Calu3 (cell line): ENCODE results near the gene ACO2. TPM values are rescaled to one million over a fixed set of nuclear protein-coding genes. Genes with fewer than 3 reads are reported as not detected.

Source experiments
- BruUV-seq: library from RNA; stranded (reverse); fragments of 400-500 nt; replicated peaks from 2 replicates; lab custom pipeline; 2021; lab: Mats Ljungman, UMichigan
- CTCF ChIA-PET: fragments of 300-600 bp; sonication (Branson Sonifier 250); formaldehyde crosslinking; loops from one replicate; lab custom pipeline; 2022; ENCODE audit warnings: antibody characterized with exemption; lab: Charles Lee
- DNase-seq: peaks from one replicate; pipeline ENCODE4 v3.0.0; 2022
- H3K27ac Mint-ChIP-seq: one replicate; pipeline ENCODE4 v1.8.0; 2022; ENCODE audit warnings: mixed read lengths; ENCODE audit not compliant: unreplicated experiment
- H3K27me3 Mint-ChIP-seq: one replicate; pipeline ENCODE4 v1.8.0; 2022; ENCODE audit warnings: mixed read lengths; ENCODE audit not compliant: unreplicated experiment
- H3K36me3 Mint-ChIP-seq: one replicate; pipeline ENCODE4 v1.8.0; 2022; ENCODE audit warnings: mild to moderate bottlenecking, moderate library complexity, mixed read lengths; ENCODE audit not compliant: insufficient read depth, unreplicated experiment
- H3K4me1 Mint-ChIP-seq: one replicate; pipeline ENCODE4 v1.8.0; 2022; ENCODE audit warnings: mild to moderate bottlenecking, low read depth, mixed read lengths; ENCODE audit not compliant: unreplicated experiment
- H3K4me3 Mint-ChIP-seq: one replicate; pipeline ENCODE4 v1.8.0; 2022; ENCODE audit warnings: mild to moderate bottlenecking, low read depth, moderate library complexity, mixed read lengths; ENCODE audit not compliant: unreplicated experiment
- H3K9me3 Mint-ChIP-seq: one replicate; pipeline ENCODE4 v1.8.0; 2022; ENCODE audit warnings: low read depth, mixed read lengths; ENCODE audit not compliant: unreplicated experiment
- intact Hi-C: fragments of 100-400 bp; cut with micrococcal nuclease; formaldehyde crosslinking; loops from one replicate; pipeline ENCODE4 v1.10.0; 2022; ENCODE audit not compliant: unreplicated experiment
- total RNA-seq: library from RNA; stranded (reverse); gene quantifications from 2 replicates; pipeline ENCODE4 v1.2.3, GENCODE V29; 2022
- TF ChIP-seq, protein P1 (sequence below): fragments of 200-600 bp; IDR thresholded peaks from one replicate; pipeline ENCODE4 v1.8.0; 2022; ENCODE audit warnings: antibody characterized with exemption; ENCODE audit not compliant: unreplicated experiment

Gene ACO2
- total RNA-seq, 1 experiment from 2014 or later, result 94.0 TPM

GRCh38 chr22:41548830-41549211 lies 79.9 kb downstream of the ACO2 start:
- intact Hi-C loops, result no loop called here
- CTCF ChIA-PET, result no interaction called here
- no peak overlapping the region for H3K27ac Mint-ChIP-seq
- peaks cover 14% of the 10 kb centered on the region for H3K4me1 Mint-ChIP-seq
- DNase-seq, result no peak
- TF ChIP-seq, protein P1, sequence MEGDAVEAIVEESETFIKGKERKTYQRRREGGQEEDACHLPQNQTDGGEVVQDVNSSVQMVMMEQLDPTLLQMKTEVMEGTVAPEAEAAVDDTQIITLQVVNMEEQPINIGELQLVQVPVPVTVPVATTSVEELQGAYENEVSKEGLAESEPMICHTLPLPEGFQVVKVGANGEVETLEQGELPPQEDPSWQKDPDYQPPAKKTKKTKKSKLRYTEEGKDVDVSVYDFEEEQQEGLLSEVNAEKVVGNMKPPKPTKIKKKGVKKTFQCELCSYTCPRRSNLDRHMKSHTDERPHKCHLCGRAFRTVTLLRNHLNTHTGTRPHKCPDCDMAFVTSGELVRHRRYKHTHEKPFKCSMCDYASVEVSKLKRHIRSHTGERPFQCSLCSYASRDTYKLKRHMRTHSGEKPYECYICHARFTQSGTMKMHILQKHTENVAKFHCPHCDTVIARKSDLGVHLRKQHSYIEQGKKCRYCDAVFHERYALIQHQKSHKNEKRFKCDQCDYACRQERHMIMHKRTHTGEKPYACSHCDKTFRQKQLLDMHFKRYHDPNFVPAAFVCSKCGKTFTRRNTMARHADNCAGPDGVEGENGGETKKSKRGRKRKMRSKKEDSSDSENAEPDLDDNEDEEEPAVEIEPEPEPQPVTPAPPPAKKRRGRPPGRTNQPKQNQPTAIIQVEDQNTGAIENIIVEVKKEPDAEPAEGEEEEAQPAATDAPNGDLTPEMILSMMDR, result no peak
- peaks cover 26% of the 10 kb centered on the region for H3K27me3 Mint-ChIP-seq
- no peaks in the 10 kb centered on the region for H3K9me3 Mint-ChIP-seq
- peaks cover 10% of the 10 kb centered on the region for H3K36me3 Mint-ChIP-seq
- BruUV-seq, result no TSS peak
- H3K4me3 Mint-ChIP-seq, result no peak overlapping the region

- H3K9me3 Mint-ChIP-seq, result no peaks in the 10 kb centered on the region
- no peak for DNase-seq
- CTCF ChIA-PET, result interaction anchor here (0.6 kb wide), 1 partner anchor 87 kb away, joined by 3 read pairs; no protein-coding TSS in a partner anchor
- peaks cover 8% of the 10 kb centered on the region for H3K4me1 Mint-ChIP-seq
- TF ChIP-seq, protein P1, result no peak
- intact Hi-C loops, result loop anchor here (5.0 kb wide), 1 partner anchor 46 kb away; no protein-coding TSS in a partner anchor
- H3K4me3 Mint-ChIP-seq, result no peak overlapping the region
- peaks cover 42% of the 10 kb centered on the region for H3K27me3 Mint-ChIP-seq
- no peaks in the 10 kb centered on the region for H3K36me3 Mint-ChIP-seq
- H3K27ac Mint-ChIP-seq, result no peak overlapping the region
- BruUV-seq, result no TSS peak
These were observed 82.1 kb downstream of the ACO2 start for GRCh38 chr22:41550952-41551491.

DNA sequence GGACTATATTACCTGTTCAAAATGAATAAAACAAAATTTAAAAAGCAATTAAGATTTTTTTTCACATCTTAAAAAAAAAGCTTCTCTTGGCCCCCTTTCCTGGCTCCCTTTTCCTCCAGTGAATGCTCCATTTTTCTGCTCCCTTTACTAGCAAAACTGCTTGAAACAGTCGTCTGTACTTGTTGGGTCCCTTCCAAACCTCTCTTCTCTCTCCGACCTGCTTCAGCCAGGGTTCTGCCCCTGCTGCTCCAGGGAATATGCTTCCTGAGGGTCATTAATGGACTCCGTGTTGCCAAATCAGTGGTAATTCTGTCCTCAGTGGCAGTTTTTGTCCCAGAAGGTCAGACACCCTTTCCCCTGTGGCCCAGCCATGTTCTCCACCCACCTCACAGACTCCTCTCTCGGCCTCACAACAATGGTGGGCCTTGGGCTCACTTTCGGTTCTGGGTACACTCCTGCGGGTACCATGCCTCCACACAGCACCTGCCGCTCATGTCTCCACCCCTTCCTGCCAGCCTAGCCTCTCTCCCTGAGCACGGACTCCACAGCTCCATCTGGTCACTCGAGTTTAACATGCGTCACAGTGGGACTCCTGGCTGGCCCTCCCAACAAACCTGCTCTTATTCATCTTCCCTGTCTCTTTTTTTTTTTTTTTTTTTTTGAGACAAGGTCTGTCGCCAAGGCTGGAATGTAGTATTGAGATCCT lies 83.1 kb downstream of the ACO2 start:
- TF ChIP-seq, protein P1, result no peak
- Mint-ChIP-seq H3K4me3 (no peak overlapping the region), H3K27ac (no peak overlapping the region), H3K9me3 (no peaks in the 10 kb centered on the region), H3K36me3 (no peaks in the 10 kb centered on the region), H3K27me3 (peaks cover 52% of the 10 kb centered on the region), H3K4me1 (peaks cover 8% of the 10 kb centered on the region)
- BruUV-seq, result no TSS peak
- intact Hi-C loops, result loop anchor here (5.0 kb wide), 1 partner anchor 45 kb away; no protein-coding TSS in a partner anchor
- CTCF ChIA-PET, result no interaction called here
- DNase-seq, result no peak

DNA sequence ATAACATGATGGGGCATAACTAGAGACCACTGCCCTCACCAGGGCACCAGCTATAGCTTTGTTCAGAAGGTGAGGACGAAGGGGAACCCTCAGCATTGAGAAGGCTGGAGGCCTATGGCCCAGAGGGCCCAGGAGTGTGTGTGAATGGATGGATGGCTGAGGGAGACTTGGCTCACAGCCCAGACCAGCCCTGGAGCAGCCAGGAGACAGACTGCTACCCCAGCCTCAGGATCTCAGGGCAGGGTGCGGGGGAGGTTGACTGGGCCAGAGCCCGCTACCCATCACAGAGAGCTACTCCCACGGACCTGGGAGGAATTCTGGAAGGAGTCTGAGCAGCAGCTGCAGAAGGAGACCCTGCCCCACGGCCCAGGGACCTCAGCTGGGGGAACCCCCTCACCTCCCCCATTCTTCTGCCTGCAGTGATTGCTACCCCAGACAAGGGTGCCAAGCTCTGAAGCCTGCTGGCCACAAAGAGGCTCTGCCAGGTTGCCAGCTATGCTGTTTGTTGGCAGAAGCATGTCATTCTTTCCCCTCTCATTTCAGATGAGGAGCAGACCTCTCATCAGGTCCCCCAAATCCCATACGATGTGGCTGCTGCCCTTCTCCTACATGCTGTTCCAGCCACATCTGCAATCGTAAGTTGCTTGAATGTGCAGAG lies 86.5 kb downstream of the ACO2 start:
- no peak for DNase-seq
- Mint-ChIP-seq H3K4me1 (peaks cover 8% of the 10 kb centered on the region), H3K27me3 (peaks cover 81% of the 10 kb centered on the region), H3K4me3 (no peak overlapping the region), H3K27ac (no peak overlapping the region), H3K9me3 (no peaks in the 10 kb centered on the region), H3K36me3 (no peaks in the 10 kb centered on the region)
- intact Hi-C loops, result no loop called here
- BruUV-seq, result no TSS peak
- TF ChIP-seq, protein P1, result no peak
- CTCF ChIA-PET, result interaction anchor here (0.6 to 0.9 kb wide), 2 partner anchors 11 to 21 kb away, joined by 4 to 7 read pairs; no protein-coding TSS in a partner anchor
